IMR-90 (cell line): Measurements from ENCODE around the gene LIPK. TPM values are rescaled to one million over a fixed set of nuclear protein-coding genes. Genes with fewer than 3 reads are reported as not detected.

Source experiments
- ATAC-seq: fragments of 200-7000 bp; cut with Tn5 transposase; 2 replicates; pipeline ENCODE4 v1.9.1; 2020; ENCODE audit warnings: low read depth, mild to moderate bottlenecking, moderate library complexity
- BruUV-seq: library from RNA; stranded (reverse); fragments of 400-500 nt; replicated peaks from 2 replicates; lab custom pipeline; 2021; lab: Mats Ljungman, UMichigan
- CTCF ChIA-PET: fragments of 300-600 bp; formaldehyde crosslinking; extraction: SDS; loops from one replicate; lab custom pipeline; 2021; ENCODE audit warnings: antibody characterized with exemption; lab: Yijun Ruan, JAX
- POLR2A ChIA-PET: fragments of 300-600 bp; sonication (Branson Sonifier 250); formaldehyde crosslinking; loops from one replicate; lab custom pipeline; 2022; ENCODE audit warnings: antibody characterized with exemption; ENCODE audit not compliant: unreplicated experiment; lab: Charles Lee
- DNase-seq: peaks from one replicate; pipeline ENCODE4 v3.0.0; 2013
- H2AFZ ChIP-seq: replicated peaks from 2 replicates; pipeline ENCODE3; 2013; ENCODE audit warnings: low read length, mild to moderate bottlenecking; ENCODE audit not compliant: poor library complexity
- H2AK5ac ChIP-seq: 2 replicates; pipeline ENCODE4 v1.6.1; 2013; ENCODE audit warnings: low read depth, low read length, inconsistent platforms
- H2AK9ac ChIP-seq: replicated peaks from 2 replicates; pipeline ENCODE3; 2013; ENCODE audit warnings: mild to moderate bottlenecking, low read depth, low read length, moderate library complexity; ENCODE audit not compliant: poor library complexity
- H2BK120ac ChIP-seq: 2 replicates; pipeline ENCODE4 v1.6.1; 2013; ENCODE audit warnings: low read depth, low read length, inconsistent platforms
- H2BK15ac ChIP-seq: 3 replicates; pipeline ENCODE4 v1.6.1; 2013; ENCODE audit warnings: low read depth, low read length, inconsistent platforms
- H2BK20ac ChIP-seq: 2 replicates; pipeline ENCODE4 v1.6.1; 2013; ENCODE audit warnings: low read depth, mild to moderate bottlenecking, inconsistent platforms, low read length, moderate library complexity
- H2BK5ac ChIP-seq: 2 replicates; pipeline ENCODE4 v1.6.1; 2013; ENCODE audit warnings: mild to moderate bottlenecking, low read depth, low read length, inconsistent platforms; ENCODE audit not compliant: poor library complexity, severe bottlenecking
- H3K14ac ChIP-seq: replicated peaks from 2 replicates; pipeline ENCODE4 v1.6.1; 2013; ENCODE audit warnings: low read depth, low read length, inconsistent platforms
- H3K18ac ChIP-seq: 2 replicates; pipeline ENCODE4 v1.6.1; 2013; ENCODE audit warnings: low read depth, low read length, control low read depth
- H3K23ac ChIP-seq: 2 replicates; pipeline ENCODE4 v1.6.1; 2013; ENCODE audit warnings: low read depth, low read length, inconsistent platforms
- H3K27ac ChIP-seq: 2 replicates; pipeline ENCODE4 v1.5.1; 2013; ENCODE audit warnings: mild to moderate bottlenecking, control low read depth, low read length; ENCODE audit not compliant: insufficient read depth
- H3K27me3 ChIP-seq: 2 replicates; pipeline ENCODE4 v1.6.1; 2013; ENCODE audit warnings: low read length; ENCODE audit not compliant: control insufficient read depth, insufficient read depth
- H3K36me3 ChIP-seq: 2 replicates; pipeline ENCODE4 v1.6.1; 2013; ENCODE audit warnings: low read length, mixed read lengths; ENCODE audit not compliant: control insufficient read depth, insufficient read depth
- H3K4ac ChIP-seq: 2 replicates; pipeline ENCODE4 v1.6.1; 2013; ENCODE audit warnings: low read depth, low read length, inconsistent platforms
- H3K4me1 ChIP-seq: 2 replicates; pipeline ENCODE4 v1.6.1; 2013; ENCODE audit warnings: low read length, mixed read lengths; ENCODE audit not compliant: control insufficient read depth, insufficient read depth
- H3K4me2 ChIP-seq: 2 replicates; pipeline ENCODE4 v1.6.1; 2013; ENCODE audit warnings: low read depth, mild to moderate bottlenecking, control low read depth, low read length, moderate library complexity
- H3K4me3 ChIP-seq: 2 replicates; pipeline ENCODE4 v1.5.1; 2013; ENCODE audit warnings: low read depth, mild to moderate bottlenecking, control low read depth, low read length, moderate library complexity; ENCODE audit not compliant: insufficient read depth
- H3K56ac ChIP-seq: 2 replicates; pipeline ENCODE4 v1.6.1; 2013; ENCODE audit warnings: low read length, inconsistent platforms; ENCODE audit not compliant: insufficient read depth; ENCODE audit errors: extremely low read depth
- H3K79me1 ChIP-seq, 2 experiments: 2 replicates each; pipeline ENCODE4 v1.6.1; 2013; ENCODE audit warnings: low read length in 2 of 2, inconsistent platforms in 1 of 2, low read depth in 1 of 2
- H3K9ac ChIP-seq: 2 replicates; pipeline ENCODE4 v1.6.1; 2013; ENCODE audit warnings: low read depth, low read length, control low read depth
- H3K9me1 ChIP-seq: 2 replicates; pipeline ENCODE4 v1.6.1; 2013; ENCODE audit warnings: low read length, inconsistent platforms; ENCODE audit not compliant: insufficient read depth
- H3K9me3 ChIP-seq: 2 replicates; pipeline ENCODE4 v1.6.1; 2013; ENCODE audit warnings: low read length; ENCODE audit not compliant: control insufficient read depth, insufficient read depth
- H4K20me1 ChIP-seq: 2 replicates; pipeline ENCODE4 v1.6.1; 2013; ENCODE audit warnings: low read length, inconsistent platforms; ENCODE audit not compliant: insufficient read depth
- H4K5ac ChIP-seq: 2 replicates; pipeline ENCODE4 v1.6.1; 2013; ENCODE audit warnings: mild to moderate bottlenecking, low read depth, low read length, control low read depth
- H4K8ac ChIP-seq, 2 experiments: 2 replicates each; pipeline ENCODE4 v1.6.1; 2013; ENCODE audit warnings: low read depth in 2 of 2, low read length in 2 of 2, control low read depth in 1 of 2, inconsistent platforms in 1 of 2
- H4K91ac ChIP-seq: 2 replicates; pipeline ENCODE4 v1.6.1; 2013; ENCODE audit warnings: low read depth, low read length, inconsistent platforms; ENCODE audit not compliant: insufficient read depth
- CHD1 ChIP-seq: IDR thresholded peaks from 2 replicates; pipeline ENCODE4 v1.6.1; 2012; ENCODE audit warnings: low read depth, low read length, improper control_type of control experiment
- FOS ChIP-seq: fragments of 150-350 bp; IDR thresholded peaks from 2 replicates; pipeline ENCODE4 v1.6.1; 2016; ENCODE audit warnings: low read depth, low read length
- MAZ ChIP-seq: IDR thresholded peaks from 2 replicates; pipeline ENCODE4 v1.6.1; 2012; ENCODE audit warnings: low read depth, mild to moderate bottlenecking, low read length, improper control_type of control experiment, moderate library complexity, borderline replicate concordance
- NFE2L2 ChIP-seq: fragments of 150-350 bp; IDR thresholded peaks from 2 replicates; pipeline ENCODE4 v1.6.1; 2016; ENCODE audit warnings: low read depth, mild to moderate bottlenecking, low read length
- POLR2A ChIP-seq: IDR thresholded peaks from 2 replicates; pipeline ENCODE4 v1.6.1; 2012; ENCODE audit warnings: mild to moderate bottlenecking, low read depth, low read length
- RAD21 ChIP-seq: IDR thresholded peaks from 2 replicates; pipeline ENCODE4 v1.6.1; 2012; ENCODE audit warnings: low read length, improper control_type of control experiment
- RCOR1 ChIP-seq: IDR thresholded peaks from 2 replicates; pipeline ENCODE4 v1.6.1; 2012; ENCODE audit warnings: mild to moderate bottlenecking, low read length, improper control_type of control experiment; ENCODE audit not compliant: insufficient replicate concordance
- RFX5 ChIP-seq: IDR thresholded peaks from 2 replicates; pipeline ENCODE4 v1.8.0; 2012; ENCODE audit warnings: low read depth, mild to moderate bottlenecking, low read length, moderate library complexity
- SMC3 ChIP-seq: fragments of 150-350 bp; IDR thresholded peaks from 2 replicates; pipeline ENCODE4 v1.6.1; 2016; ENCODE audit warnings: low read depth, mild to moderate bottlenecking, antibody characterized with exemption, low read length, moderate library complexity
- WGBS, 2 experiments: methylation state at CpG; one replicate each; pipeline versions ENCODE4 v1.1.5 to v1.1.7; 2013; ENCODE audit warnings: missing lambda C conversion rate in 2 of 2; ENCODE audit not compliant: insufficient read length in 1 of 2; ENCODE audit errors: extremely low coverage in 2 of 2; 5-methylcytosine and 5-hydroxymethylcytosine counted together
- dilution Hi-C: fragments of 300-500 bp; cut with HindIII; formaldehyde crosslinking; loops from one replicate; pipeline ENCODE4 v1.14.3; 2018; ENCODE audit warnings: low sequenced_read_pairs; ENCODE audit not compliant: unreplicated experiment
- in situ Hi-C: fragments of 300-500 bp; cut with MboI; formaldehyde crosslinking; loops from 3 replicates; pipeline ENCODE4 v1.14.3; 2019; ENCODE audit warnings: low sequenced_read_pairs, inconsistent platforms, mixed read lengths
- intact Hi-C: fragments of 100-400 bp; cut with micrococcal nuclease; formaldehyde crosslinking; loops from 2 replicates; pipeline ENCODE4 v1.10.0; 2022
- polyA plus RNA-seq, 3 experiments: library from polyadenylated mRNA; depleted of rRNA; stranded (reverse); fragments of >200 nt; gene quantifications; 2 replicates each; pipeline ENCODE4 v1.2.3, GENCODE V29; 2012; ENCODE audit warnings: low replicate concordance in 1 of 3
- total RNA-seq: library from RNA; depleted of rRNA; stranded (reverse); fragments of >200 nt; gene quantifications from 2 replicates; pipeline ENCODE4 v1.2.3, GENCODE V29; 2012
- TF ChIP-seq, protein P1 (sequence below): conservative IDR thresholded peaks from 2 replicates; pipeline ENCODE4 v1.5.1; 2012; ENCODE audit warnings: mild to moderate bottlenecking, low read depth, low read length, improper control_type of control experiment

Gene LIPK
- total and polyA plus RNA-seq, 2 of the 4 experiments (the other 2 are of a cell fraction), result not detected

DNA sequence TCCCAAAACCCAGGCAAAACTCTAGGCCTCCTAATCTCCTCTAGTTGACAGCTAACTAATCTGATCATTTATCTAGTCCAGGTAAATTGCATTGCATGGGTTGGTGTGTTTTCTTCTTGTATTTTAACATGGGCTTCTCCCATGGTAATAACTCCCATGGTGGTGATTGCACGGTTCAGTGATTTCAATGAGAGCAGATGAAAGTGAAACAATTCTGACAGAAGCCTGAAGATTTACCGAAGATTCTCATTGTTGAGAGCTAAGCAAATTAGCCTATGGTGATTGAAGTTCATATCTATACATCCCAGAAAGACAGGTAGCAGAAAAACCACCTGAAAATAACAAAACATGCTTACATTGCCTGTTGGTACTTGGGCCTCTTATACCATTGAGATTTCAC, 27.2 kb downstream of the LIPK start:
- WGBS, 2 experiments, result no CpG with 5 or more reads among the region's 2 CpGs
- in situ Hi-C loops, result no loop called here

More for the DNA sequence above, 27.2 kb downstream of the LIPK start:
- Histone ChIP-seq H3K18ac (no peak overlapping the region), H3K9me3 (no peaks in the 10 kb centered on the region), H3K27me3 (peaks cover 6% of the 10 kb centered on the region), H4K5ac (no peak overlapping the region), H2BK120ac (no peak overlapping the region), H4K20me1 (no peaks in the 10 kb centered on the region), H3K27ac (no peak overlapping the region), H3K9me1 (no peaks in the 10 kb centered on the region), H3K4ac (no peak overlapping the region), H2AK9ac (no peak overlapping the region), H3K79me1 (no peaks in the 10 kb centered on the region), H2BK5ac (no peak overlapping the region), H3K4me3 (no peak overlapping the region), H3K23ac (no peak overlapping the region), H2BK15ac (no peak overlapping the region), H3K4me2 (no peak overlapping the region), H4K8ac (no peak overlapping the region), H3K56ac (no peak overlapping the region), H2AK5ac (no peak overlapping the region), H2AFZ (no peak overlapping the region), H3K9ac (no peak overlapping the region), H3K4me1 (no peaks in the 10 kb centered on the region), H4K91ac (no peak overlapping the region), H3K14ac (no peak overlapping the region), H3K36me3 (no peaks in the 10 kb centered on the region), H2BK20ac (no peak overlapping the region)
- dilution Hi-C loops, result no loop called here
- ATAC-seq, result no peak
- POLR2A ChIA-PET, result no interaction called here
- no peak for TF ChIP-seq POLR2A
- no peak for TF ChIP-seq NFE2L2
- TF ChIP-seq RFX5, result no peak
- TF ChIP-seq, protein P1, sequence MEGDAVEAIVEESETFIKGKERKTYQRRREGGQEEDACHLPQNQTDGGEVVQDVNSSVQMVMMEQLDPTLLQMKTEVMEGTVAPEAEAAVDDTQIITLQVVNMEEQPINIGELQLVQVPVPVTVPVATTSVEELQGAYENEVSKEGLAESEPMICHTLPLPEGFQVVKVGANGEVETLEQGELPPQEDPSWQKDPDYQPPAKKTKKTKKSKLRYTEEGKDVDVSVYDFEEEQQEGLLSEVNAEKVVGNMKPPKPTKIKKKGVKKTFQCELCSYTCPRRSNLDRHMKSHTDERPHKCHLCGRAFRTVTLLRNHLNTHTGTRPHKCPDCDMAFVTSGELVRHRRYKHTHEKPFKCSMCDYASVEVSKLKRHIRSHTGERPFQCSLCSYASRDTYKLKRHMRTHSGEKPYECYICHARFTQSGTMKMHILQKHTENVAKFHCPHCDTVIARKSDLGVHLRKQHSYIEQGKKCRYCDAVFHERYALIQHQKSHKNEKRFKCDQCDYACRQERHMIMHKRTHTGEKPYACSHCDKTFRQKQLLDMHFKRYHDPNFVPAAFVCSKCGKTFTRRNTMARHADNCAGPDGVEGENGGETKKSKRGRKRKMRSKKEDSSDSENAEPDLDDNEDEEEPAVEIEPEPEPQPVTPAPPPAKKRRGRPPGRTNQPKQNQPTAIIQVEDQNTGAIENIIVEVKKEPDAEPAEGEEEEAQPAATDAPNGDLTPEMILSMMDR, result no peak
- no peak for TF ChIP-seq RCOR1
- no peak for TF ChIP-seq SMC3
- TF ChIP-seq CHD1, result no peak
- TF ChIP-seq FOS, result no peak
- no peak for TF ChIP-seq RAD21
- TF ChIP-seq MAZ, result no peak
- BruUV-seq, result no TSS peak
- no peak for DNase-seq
- intact Hi-C loops, result no loop called here
- CTCF ChIA-PET, result interaction anchor here (1.0 kb wide), 1 partner anchor 77 kb away, joined by 6 read pairs; no protein-coding TSS in a partner anchor
